ENCODE measurements around the gene CD81.

Gene CD81

DNA sequence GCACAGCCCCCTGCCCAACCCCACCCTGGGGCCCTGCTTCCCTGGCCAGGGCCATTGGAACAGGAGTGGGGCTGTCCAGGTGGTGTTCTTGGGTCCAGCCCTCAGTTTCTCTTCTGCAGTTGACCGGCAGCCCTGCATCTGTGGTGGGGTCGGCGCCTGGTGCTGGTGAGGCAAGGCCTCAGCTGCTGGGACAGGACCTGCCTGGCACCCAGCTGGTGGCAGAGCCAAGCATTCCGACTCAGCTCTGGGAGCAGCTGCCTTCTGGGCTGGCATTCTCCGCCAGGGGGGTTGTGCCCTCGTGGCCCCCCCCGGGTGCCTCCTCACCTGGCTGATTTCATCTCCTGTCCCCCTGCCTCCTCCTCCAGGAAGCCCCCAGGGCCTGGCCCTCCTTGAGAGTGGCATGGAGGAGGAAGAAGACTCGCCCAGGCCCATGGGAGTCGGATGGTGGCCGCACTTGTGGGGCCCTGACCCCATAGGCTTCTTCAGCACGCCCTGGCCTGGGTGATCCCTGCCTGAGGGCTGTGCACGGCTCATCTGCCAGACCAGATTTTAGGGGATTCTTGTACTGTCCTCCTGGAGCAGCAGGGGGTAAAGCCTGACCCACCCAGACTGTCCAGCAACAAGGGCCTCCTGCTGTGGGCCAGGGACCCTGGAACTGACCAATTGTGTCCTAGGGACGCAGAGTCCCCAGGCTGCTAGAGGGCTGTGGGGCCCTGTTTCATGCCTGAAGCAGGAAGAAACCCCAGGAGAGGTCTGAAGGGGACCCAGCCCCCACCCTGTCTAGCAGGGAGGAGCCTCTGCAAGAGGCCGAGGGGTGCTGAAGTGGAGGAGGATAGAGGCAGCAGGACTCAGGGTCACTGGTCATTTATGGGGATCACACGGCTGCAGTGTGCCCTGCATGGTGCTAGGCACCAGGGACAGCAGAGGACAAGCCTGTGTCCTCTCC lies 11.6 kb downstream of the CD81 start:
- DNase-seq (ENCODE audit: low read depth): no peak
- no peak overlapping the region for H3K4me3 ChIP-seq (ENCODE audit: low read depth, low read length)
- TF ChIP-seq, protein P1, sequence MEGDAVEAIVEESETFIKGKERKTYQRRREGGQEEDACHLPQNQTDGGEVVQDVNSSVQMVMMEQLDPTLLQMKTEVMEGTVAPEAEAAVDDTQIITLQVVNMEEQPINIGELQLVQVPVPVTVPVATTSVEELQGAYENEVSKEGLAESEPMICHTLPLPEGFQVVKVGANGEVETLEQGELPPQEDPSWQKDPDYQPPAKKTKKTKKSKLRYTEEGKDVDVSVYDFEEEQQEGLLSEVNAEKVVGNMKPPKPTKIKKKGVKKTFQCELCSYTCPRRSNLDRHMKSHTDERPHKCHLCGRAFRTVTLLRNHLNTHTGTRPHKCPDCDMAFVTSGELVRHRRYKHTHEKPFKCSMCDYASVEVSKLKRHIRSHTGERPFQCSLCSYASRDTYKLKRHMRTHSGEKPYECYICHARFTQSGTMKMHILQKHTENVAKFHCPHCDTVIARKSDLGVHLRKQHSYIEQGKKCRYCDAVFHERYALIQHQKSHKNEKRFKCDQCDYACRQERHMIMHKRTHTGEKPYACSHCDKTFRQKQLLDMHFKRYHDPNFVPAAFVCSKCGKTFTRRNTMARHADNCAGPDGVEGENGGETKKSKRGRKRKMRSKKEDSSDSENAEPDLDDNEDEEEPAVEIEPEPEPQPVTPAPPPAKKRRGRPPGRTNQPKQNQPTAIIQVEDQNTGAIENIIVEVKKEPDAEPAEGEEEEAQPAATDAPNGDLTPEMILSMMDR (IDR thresholded peaks at IDR 0.05; ENCODE audit: low read depth, low read length, missing control alignments): peak; percentile 30

DNA sequence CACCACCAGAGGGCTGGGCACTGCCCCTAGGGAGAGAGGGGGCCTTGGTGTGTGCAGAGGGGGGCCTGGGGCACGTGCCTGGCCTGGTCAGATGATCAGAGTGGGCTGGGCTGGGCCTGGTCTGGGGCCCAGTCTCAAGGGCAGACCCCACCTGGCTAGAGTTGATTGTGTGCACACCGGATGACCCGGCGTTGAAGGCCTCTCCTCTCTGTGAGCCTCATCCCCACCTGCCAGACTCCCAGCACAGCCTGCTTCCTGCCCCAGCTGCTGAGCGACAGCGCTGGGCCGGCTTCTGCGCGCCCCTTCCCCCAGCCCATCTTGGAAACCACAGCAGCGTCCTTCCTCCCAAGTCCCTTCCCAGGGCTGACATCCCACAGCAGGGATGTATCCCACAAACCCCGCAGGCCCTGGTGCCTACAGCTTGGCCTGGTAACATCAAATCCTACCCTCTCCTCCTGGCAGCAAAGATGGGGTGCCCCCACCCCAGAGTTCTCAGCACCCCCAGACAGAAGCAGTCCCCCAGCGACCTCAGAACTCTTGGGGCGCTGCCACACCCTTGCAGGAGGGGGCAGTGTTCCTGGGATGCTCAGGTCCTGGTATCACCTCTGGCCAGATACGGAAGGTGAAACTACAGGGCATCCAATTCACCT lies 12.4 kb downstream of the CD81 start:
- no peak overlapping the region for H3K4me3 ChIP-seq (ENCODE audit: low read depth, low read length)
- TF ChIP-seq, protein P1 (IDR thresholded peaks at IDR 0.05; ENCODE audit: low read depth, low read length, missing control alignments): peak; percentile 23
- DNase-seq (ENCODE audit: low read depth): no peak

DNA sequence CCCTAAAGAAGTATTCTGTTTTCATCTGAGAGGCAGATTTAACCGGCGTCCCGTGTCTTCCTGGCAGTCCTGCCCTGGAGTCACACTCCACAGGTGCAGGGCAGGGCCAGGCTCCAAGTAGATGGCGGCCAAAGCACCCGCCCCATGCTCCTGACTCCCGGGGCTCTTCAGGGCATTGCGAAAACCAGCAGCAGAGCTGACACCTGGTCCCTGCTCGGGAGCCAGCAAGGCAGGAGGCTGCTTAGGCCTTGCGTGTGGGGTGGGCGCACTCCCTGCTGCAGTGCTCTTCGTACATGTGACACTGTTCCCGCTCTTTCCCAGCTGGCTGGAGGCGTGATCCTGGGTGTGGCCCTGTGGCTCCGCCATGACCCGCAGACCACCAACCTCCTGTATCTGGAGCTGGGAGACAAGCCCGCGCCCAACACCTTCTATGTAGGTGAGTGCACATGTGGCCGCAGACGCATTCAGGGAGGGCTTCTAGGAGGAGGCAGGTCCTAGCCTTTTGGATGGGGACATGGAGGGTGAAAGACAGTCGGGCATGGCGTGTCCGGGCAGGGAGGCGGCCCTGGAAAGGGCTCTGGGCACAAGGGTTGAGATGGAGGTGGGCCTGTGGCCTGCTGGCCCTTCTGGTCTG lies 13.1 kb downstream of the CD81 start:
- DNase-seq (ENCODE audit: low read depth): no peak
- TF ChIP-seq, protein P1 (IDR thresholded peaks at IDR 0.05; ENCODE audit: low read depth, low read length, missing control alignments): no peak
- no peak overlapping the region for H3K4me3 ChIP-seq (ENCODE audit: low read depth, low read length)

DNA sequence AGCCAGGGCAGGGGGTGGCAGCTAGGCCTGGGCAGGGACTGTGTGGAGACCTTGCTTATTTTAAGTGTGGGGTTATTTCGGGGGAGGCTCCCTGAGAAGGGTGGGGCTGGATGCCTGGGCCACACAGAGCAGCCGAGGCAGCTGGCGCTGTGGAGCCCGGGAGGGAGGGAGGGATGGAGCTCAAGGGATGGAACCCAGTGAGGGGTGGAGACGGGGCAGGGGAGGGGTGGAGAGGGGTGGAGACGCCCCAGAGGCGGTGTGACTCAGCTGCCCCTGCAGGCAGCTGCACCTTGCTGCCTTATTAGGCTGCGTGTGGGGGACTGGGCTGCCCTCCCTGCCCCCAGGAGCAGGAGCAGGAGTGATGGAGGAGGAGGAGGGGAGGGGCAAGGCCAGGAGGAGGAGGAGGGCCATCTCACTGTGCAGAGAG lies 13.6 kb downstream of the CD81 start:
- H3K4me3 ChIP-seq (ENCODE audit: low read depth, low read length): no peak overlapping the region
- no peak for DNase-seq (ENCODE audit: low read depth)
- TF ChIP-seq, protein P1 (IDR thresholded peaks at IDR 0.05; ENCODE audit: low read depth, low read length, missing control alignments): no peak

DNA sequence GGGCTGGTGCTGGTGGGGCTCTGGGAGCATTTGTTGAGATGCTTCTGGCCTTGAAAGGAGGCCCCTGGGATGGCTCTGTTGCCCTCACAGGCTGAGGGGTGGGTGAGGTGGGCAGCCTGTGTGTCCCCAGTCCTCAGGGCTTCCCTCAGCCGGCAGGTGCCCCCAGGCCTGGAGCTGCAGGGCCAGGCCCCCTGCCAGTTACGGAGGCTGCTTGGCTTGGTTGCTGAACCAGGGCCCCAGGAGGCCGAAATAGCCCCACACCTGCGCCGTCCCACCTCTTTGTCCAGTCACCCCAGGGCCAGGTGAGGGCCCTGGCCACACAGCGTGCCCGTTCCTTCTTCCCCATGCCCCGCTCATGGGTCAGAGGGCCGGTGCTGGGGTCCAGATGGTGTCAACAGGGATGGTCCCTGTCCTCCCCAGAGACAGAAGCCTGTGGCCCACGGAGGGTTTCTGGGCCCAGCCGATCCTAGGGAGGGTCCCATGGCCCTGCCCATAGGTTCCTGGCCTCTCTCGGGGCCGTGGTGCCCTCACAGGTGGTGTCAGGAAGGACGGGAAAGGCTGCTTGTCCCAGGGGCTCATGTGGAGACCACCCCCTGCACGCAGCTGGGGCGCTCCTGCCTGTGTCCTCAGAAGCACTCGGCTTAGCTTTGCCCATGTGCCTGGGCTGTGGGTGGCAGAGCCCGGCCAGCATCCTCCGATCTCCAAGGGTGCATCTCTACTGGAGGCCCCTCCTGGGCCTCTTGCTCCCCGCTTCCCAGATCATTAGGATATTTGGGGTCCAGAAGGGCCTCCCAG lies 14.3 kb downstream of the CD81 start:
- DNase-seq (ENCODE audit: low read depth): no peak
- no peak overlapping the region for H3K4me3 ChIP-seq (ENCODE audit: low read depth, low read length)
- TF ChIP-seq, protein P1 (IDR thresholded peaks at IDR 0.05; ENCODE audit: low read depth, low read length, missing control alignments): no peak

DNA sequence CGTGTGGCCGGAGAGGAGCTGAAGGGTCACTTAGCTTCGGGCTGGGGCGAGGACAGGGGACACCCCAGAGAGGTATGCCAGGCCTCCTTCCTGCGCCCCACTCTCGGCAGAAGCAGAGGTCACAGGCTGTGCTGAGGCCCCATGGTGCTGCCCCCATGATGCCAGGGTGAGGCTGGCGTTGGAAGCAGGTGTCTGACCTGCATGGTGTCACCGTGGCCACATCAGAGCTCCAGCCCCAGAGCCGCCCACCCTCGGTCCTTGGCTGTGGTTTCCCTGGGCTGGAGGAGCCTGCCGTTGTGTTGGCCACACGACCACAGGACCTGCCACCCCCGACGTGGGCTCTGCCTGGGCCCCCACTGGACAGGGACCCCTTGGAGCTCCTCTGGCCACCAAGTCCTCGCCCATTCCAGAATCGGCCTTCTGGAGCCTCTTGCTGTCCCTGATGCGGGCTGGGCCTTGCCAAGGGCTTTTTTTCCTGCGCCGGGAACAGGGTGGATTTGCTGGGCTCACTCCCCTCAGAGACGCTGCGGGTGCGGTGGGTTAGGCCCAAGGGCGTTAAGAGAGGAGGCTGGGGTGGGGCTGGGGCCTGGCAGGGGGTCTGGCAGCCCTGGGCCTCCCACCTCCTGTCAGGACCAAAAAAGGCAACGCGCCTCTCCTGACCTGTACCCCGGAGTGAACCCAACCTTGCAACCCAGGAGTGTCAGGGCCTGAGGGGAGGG lies 15.3 kb downstream of the CD81 start:
- TF ChIP-seq, protein P1 (IDR thresholded peaks at IDR 0.05; ENCODE audit: low read depth, low read length, missing control alignments): no peak
- H3K4me3 ChIP-seq (ENCODE audit: low read depth, low read length): no peak overlapping the region
- no peak for DNase-seq (ENCODE audit: low read depth)

Data from GM12864 (cell line).